SK-N-SH treated with all-trans-retinoic acid at 6 μM for 48 hours (cell line): ENCODE results near the gene CHAF1A.

Experiments used
- ATAC-seq: fragments of 200-7000 bp; cut with Tn5 transposase; 3 replicates; pipeline ENCODE4 v1.9.1; 2020; ENCODE audit warnings: mild to moderate bottlenecking, moderate library complexity
- ARNTL ChIP-seq: fragments of 450-650 bp; formaldehyde crosslinking; IDR thresholded peaks from 2 replicates; pipeline ENCODE4 v1.5.0; 2020; ENCODE audit warnings: low read depth, mild to moderate bottlenecking, moderate library complexity, borderline replicate concordance
- BACH2 ChIP-seq: fragments of 250-450 bp; sonication (Bioruptor Pico); IDR thresholded peaks from 2 replicates; pipeline ENCODE4 v1.9.0; 2021; ENCODE audit warnings: mild to moderate bottlenecking, borderline replicate concordance
- CREB5 ChIP-seq: fragments of 250-450 bp; sonication (Bioruptor Pico); IDR thresholded peaks from 2 replicates; pipeline ENCODE4 v1.5.1; 2020; ENCODE audit warnings: low read depth, mild to moderate bottlenecking, moderate library complexity
- CSDC2 ChIP-seq: fragments of 250-450 bp; sonication (Bioruptor Pico); IDR thresholded peaks from 2 replicates; pipeline ENCODE4 v1.5.0; 2020; ENCODE audit warnings: mild to moderate bottlenecking, moderate library complexity
- CSRNP3 ChIP-seq: fragments of 250-450 bp; sonication (Bioruptor Pico); IDR thresholded peaks from 2 replicates; pipeline ENCODE4 v1.5.1; 2021; ENCODE audit warnings: mild to moderate bottlenecking, moderate library complexity
- ESRRG ChIP-seq: fragments of 250-450 bp; sonication (Bioruptor Pico); IDR thresholded peaks from 2 replicates; pipeline ENCODE4 v1.6.1; 2021; ENCODE audit warnings: mild to moderate bottlenecking
- GLIS3 ChIP-seq: fragments of 250-450 bp; sonication (Bioruptor Pico); IDR thresholded peaks from 2 replicates; pipeline ENCODE4 v1.5.0; 2020; ENCODE audit warnings: mild to moderate bottlenecking, moderate library complexity
- ISL1 ChIP-seq: fragments of 250-450 bp; sonication (Bioruptor Pico); IDR thresholded peaks from 2 replicates; pipeline ENCODE4 v2.1.2; 2022; ENCODE audit warnings: mild to moderate bottlenecking, moderate library complexity
- POU6F1 ChIP-seq: fragments of 250-450 bp; sonication (Bioruptor Pico); IDR thresholded peaks from 2 replicates; pipeline ENCODE4 v1.8.0; 2021; ENCODE audit warnings: low read depth, mild to moderate bottlenecking, moderate library complexity, borderline replicate concordance
- PPARA ChIP-seq: fragments of 250-450 bp; sonication (Bioruptor Pico); IDR thresholded peaks from 2 replicates; pipeline ENCODE4 v1.5.0; 2020; ENCODE audit warnings: mild to moderate bottlenecking, borderline replicate concordance
- RARB ChIP-seq: fragments of 250-450 bp; sonication (Bioruptor Pico); IDR thresholded peaks from 2 replicates; pipeline ENCODE4 v1.8.0; 2021; ENCODE audit warnings: mild to moderate bottlenecking, moderate library complexity
- SNAI2 ChIP-seq: fragments of 250-450 bp; sonication (Bioruptor Pico); IDR thresholded peaks from 2 replicates; pipeline ENCODE4 v1.5.0; 2020; ENCODE audit warnings: mild to moderate bottlenecking, moderate library complexity
- TCF4 ChIP-seq: fragments of 250-450 bp; sonication (Bioruptor Pico); IDR thresholded peaks from 2 replicates; pipeline ENCODE4 v1.8.0; 2021; ENCODE audit warnings: mild to moderate bottlenecking, moderate library complexity, borderline replicate concordance
- TOX ChIP-seq: fragments of 250-450 bp; sonication (Bioruptor Pico); IDR thresholded peaks from 2 replicates; pipeline ENCODE4 v1.8.0; 2021; ENCODE audit warnings: mild to moderate bottlenecking, moderate library complexity, borderline replicate concordance
- TSHZ2 ChIP-seq: fragments of 250-450 bp; sonication (Bioruptor Pico); IDR thresholded peaks from 2 replicates; pipeline ENCODE4 v1.5.0; 2020; ENCODE audit warnings: mild to moderate bottlenecking, moderate library complexity
- ZC3H10 ChIP-seq: fragments of 250-450 bp; sonication (Bioruptor Pico); IDR thresholded peaks from 2 replicates; pipeline ENCODE4 v1.5.1; 2021; ENCODE audit warnings: mild to moderate bottlenecking, moderate library complexity
- ZFP3 ChIP-seq: fragments of 250-450 bp; sonication (Bioruptor Pico); IDR thresholded peaks from 2 replicates; pipeline ENCODE4 v1.5.0; 2020; ENCODE audit warnings: mild to moderate bottlenecking, moderate library complexity
- ZNF565 ChIP-seq: fragments of 450-650 bp; formaldehyde crosslinking; conservative IDR thresholded peaks from 2 replicates; pipeline ENCODE4 v1.5.0; 2020; ENCODE audit warnings: low read depth, mild to moderate bottlenecking, moderate library complexity
- ZNF70 ChIP-seq: fragments of 450-650 bp; formaldehyde crosslinking; IDR thresholded peaks from 2 replicates; pipeline ENCODE4 v1.5.0; 2020; ENCODE audit warnings: mild to moderate bottlenecking, moderate library complexity
- ZNF8 ChIP-seq: fragments of 450-650 bp; formaldehyde crosslinking; IDR thresholded peaks from 2 replicates; pipeline ENCODE4 v1.5.0; 2020; ENCODE audit warnings: mild to moderate bottlenecking, moderate library complexity
- TF ChIP-seq, protein P1 (sequence below): fragments of 250-450 bp; sonication (Bioruptor Pico); IDR thresholded peaks from 2 replicates; pipeline ENCODE4 v1.8.0; 2020; ENCODE audit warnings: mild to moderate bottlenecking, moderate library complexity, borderline replicate concordance

Gene CHAF1A

DNA sequence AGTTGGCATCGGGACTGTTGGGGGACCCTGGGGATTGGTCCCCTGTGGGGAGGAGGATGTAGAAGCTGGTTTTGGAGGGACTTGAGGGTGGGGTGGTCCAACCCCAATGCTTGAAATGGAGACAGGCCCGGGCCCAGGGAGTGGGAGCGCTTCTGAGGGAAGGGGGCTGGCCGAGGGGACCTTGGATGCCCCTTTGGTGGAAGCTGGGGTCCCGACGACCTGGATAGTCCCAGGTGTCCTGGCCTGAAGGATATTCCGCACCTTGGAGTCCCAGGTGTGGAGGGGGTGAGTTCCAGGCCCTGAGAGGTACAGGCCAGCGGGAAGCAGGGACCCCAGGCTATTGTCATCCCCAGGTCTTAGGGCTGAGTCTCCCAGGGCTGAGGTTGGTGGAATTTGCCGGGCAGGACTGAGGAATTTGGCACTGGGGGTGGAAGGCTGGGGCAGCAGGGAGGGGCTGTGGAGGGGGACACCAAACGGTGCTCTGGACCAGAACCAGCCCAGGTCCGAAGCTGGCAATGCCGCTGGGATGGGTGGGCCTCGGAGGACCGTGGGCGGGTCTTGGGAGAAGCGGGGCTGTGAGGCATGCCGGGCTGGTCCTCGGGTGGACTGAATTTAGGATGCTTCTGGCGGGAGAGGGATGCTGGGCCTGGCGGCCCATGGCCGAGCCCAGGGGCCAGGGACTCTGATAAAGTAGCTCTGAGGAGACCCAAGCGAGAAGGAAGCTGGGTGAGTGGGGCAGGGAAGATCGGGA is 71.5 kb downstream of the CHAF1A start:
- peak; percentile 2; the same call in 2 of the 3 replicates for ATAC-seq
- TF ChIP-seq PPARA (CRISPR knock-in tag) (no peak), CSRNP3 (CRISPR knock-in tag) (no peak), TSHZ2 (CRISPR knock-in tag) (no peak), CSDC2 (CRISPR knock-in tag) (no peak), TCF4 (CRISPR knock-in tag) (no peak), GLIS3 (no peak), ISL1 (CRISPR knock-in tag) (no peak), TOX (CRISPR knock-in tag) (no peak), RARB (no peak), ZNF565 (CRISPR knock-in tag) (no peak), ZFP3 (CRISPR knock-in tag) (no peak), ARNTL (no peak), ZC3H10 (no peak)

DNA sequence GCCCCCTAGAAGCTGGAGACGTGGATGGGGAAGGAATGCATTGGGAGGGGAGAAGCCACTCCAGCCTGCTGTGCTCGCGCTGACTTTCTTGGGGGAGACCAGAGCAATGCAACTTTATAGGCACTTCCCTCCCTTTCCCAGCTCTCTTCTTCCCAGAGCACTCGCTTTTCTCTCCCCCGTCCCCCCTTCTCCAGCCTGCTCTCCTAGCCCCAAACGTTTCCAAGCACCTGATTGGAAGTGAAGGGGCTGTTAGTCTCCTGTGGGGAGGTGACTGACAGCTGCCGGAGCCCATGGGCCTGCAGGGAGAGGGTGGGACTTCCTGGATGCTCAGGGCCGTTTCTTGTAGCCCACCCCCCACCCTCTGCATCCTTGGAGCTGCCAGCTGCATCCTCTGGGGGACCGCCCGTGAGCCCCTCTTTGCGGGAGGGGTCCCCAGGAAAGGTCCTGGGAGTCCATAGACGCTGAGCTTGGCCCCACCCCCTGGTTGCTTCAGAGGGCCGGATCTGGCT is 72.1 kb downstream of the CHAF1A start:
- no peak for TF ChIP-seq CSRNP3 (CRISPR knock-in tag)
- TF ChIP-seq ESRRG (CRISPR knock-in tag) = no peak
- TF ChIP-seq SNAI2 (CRISPR knock-in tag) = no peak
- TF ChIP-seq RARB = no peak
- no peak for TF ChIP-seq TSHZ2 (CRISPR knock-in tag)
- TF ChIP-seq PPARA (CRISPR knock-in tag) = no peak
- TF ChIP-seq CREB5 (CRISPR knock-in tag) = no peak
- TF ChIP-seq ZNF70 (CRISPR knock-in tag) = no peak
- TF ChIP-seq, protein P1, sequence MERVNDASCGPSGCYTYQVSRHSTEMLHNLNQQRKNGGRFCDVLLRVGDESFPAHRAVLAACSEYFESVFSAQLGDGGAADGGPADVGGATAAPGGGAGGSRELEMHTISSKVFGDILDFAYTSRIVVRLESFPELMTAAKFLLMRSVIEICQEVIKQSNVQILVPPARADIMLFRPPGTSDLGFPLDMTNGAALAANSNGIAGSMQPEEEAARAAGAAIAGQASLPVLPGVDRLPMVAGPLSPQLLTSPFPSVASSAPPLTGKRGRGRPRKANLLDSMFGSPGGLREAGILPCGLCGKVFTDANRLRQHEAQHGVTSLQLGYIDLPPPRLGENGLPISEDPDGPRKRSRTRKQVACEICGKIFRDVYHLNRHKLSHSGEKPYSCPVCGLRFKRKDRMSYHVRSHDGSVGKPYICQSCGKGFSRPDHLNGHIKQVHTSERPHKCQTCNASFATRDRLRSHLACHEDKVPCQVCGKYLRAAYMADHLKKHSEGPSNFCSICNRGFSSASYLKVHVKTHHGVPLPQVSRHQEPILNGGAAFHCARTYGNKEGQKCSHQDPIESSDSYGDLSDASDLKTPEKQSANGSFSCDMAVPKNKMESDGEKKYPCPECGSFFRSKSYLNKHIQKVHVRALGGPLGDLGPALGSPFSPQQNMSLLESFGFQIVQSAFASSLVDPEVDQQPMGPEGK (CRISPR knock-in tag) = no peak
- no peak for TF ChIP-seq ZC3H10
- no peak for TF ChIP-seq ZNF8 (CRISPR knock-in tag)
- no peak for TF ChIP-seq BACH2 (CRISPR knock-in tag)
- TF ChIP-seq GLIS3 = no peak
- no peak for TF ChIP-seq POU6F1 (CRISPR knock-in tag)
- TF ChIP-seq, all 23 proteins: peak for 0
- peak; percentile 69 for ATAC-seq
